Retinal pigment epithelial cell (primary cell): ENCODE measurements around the gene STYXL2.

Experiments used
- DNase-seq: peaks from one replicate; pipeline ENCODE4 v3.0.0-alpha.2; 2010; ENCODE audit warnings: low read depth
- H3K4me3 ChIP-seq: 2 replicates; pipeline ENCODE4 v1.5.1; 2011; ENCODE audit warnings: mild to moderate bottlenecking, low read length, control low read depth, moderate library complexity
- CTCF ChIP-seq: conservative IDR thresholded peaks from 2 replicates; pipeline ENCODE4 v1.5.1; 2011; ENCODE audit warnings: low read depth, low read length, control low read depth, inconsistent platforms

Gene STYXL2

DNA sequence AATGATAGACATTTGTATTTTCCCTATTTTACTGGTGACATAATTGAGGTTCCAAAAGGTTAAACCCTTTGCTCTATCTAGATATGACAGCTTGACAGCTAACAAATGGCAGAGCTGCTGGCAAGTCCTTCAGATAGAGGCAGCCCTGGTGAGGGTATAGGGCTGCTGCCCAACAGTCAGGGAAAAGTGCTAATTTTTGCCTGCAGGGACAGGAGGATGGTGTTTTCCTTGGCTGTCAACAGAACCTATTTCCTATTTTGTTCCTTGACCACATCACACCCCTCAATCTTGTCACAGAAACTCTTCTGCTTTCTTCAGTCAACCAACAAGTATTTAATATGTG, 16.0 kb upstream of the STYXL2 start:
- DNase-seq, result no peak
- H3K4me3 ChIP-seq, result no peak overlapping the region
- TF ChIP-seq CTCF, result no peak

DNA sequence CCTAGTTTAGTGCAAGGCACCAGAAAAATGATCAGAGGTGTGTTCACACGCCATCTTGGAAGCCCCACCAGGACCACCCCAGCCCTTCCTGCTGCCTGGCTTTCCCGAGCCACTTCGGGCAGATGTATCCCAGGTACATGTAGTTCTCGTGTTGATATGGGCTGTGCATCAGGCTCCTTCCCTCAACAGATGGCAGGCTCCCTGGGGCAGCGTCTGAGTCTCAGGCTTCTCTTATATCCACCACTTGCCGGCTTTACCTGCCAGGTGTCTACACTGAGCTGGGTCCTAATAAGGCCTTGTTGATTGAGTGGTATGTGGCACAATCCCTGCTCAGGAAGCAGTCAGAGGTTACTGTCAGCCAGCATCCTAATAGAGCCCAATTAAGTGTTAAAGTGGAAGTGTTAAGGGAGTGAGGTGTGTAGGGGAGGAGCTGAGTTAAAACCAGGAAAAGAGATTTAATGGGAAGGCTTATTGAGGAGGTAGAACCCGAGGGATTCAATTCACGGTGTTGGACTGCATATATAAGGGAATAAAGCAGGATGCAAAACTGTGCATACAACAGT, 12.2 kb upstream of the STYXL2 start:
- H3K4me3 ChIP-seq, result no peak overlapping the region
- DNase-seq, result no peak
- TF ChIP-seq CTCF, result no peak

- no peak overlapping the region for H3K4me3 ChIP-seq
- TF ChIP-seq CTCF, result no peak
- no peak for DNase-seq
Measured at GRCh38 chr1:167082511-167083027, 11.3 kb upstream of the STYXL2 start.

DNA sequence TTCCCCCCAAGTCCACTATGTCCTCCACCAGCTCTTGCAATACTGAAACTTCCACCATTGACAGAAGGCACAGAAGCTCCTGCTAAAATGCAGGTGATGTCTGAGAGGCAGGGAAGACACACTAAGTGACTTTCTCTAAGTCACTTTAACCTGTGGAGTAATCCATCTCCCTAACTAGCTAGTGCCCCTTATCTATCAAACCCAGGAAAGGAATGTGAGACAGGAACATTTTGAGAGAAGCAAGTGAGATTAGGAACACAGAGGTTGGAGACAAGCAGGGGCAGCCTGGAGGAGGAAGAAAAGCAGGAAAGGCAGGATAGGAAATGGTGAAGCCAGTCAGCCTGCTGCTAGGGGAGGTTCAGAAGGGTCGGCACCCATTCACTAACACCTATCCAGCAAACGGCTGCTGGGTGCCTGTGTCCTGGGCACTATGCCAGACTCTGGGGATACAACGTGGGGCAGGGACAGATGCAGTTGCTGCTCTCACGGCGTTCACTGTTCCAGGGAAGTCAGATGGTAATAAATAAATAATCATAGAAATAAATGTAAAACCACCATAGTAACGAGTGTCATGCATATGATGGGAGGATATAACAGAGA, 10.7 kb upstream of the STYXL2 start:
- H3K4me3 ChIP-seq, result no peak overlapping the region
- DNase-seq, result no peak
- TF ChIP-seq CTCF, result no peak

GRCh38 chr1:167083871-167084270, 10.0 kb upstream of the STYXL2 start:
- no peak overlapping the region for H3K4me3 ChIP-seq
- DNase-seq, result no peak

GRCh38 chr1:167084757-167085156, 9.1 kb upstream of the STYXL2 start:
- TF ChIP-seq CTCF, result no peak
- H3K4me3 ChIP-seq, result no peak overlapping the region
- no peak for DNase-seq

More at GRCh38 chr1:167083871-167084270, 10.0 kb upstream of the STYXL2 start:
- TF ChIP-seq CTCF, result no peak

- no peak for TF ChIP-seq CTCF
- DNase-seq, result no peak
- no peak overlapping the region for H3K4me3 ChIP-seq
Measured at GRCh38 chr1:167086033-167086432, 7.8 kb upstream of the STYXL2 start.
